NCI-H1417 treated with DMSO at 0.1 percent for 48 hours (cell line): ENCODE measurements around the gene PARP1.
"Not testable (repeated sequence)": the region's sequence is repeated elsewhere in the genome, so short reads cannot be mapped to it uniquely, and the experiment has no call there.

Experiments used
- DNase-seq: peaks from one replicate; lab custom pipeline; 2025; lab: John Stamatoyannopoulos, UW

PARP1 gene

GRCh38 chr1:226351709-226352108, 56.2 kb downstream of the PARP1 start:
- no peak for DNase-seq

GRCh38 chr1:226350519-226350865, 57.4 kb downstream of the PARP1 start:
- DNase-seq = no peak

- no peak for DNase-seq
These were observed 57.9 kb downstream of the PARP1 start for GRCh38 chr1:226349801-226350518.

DNA sequence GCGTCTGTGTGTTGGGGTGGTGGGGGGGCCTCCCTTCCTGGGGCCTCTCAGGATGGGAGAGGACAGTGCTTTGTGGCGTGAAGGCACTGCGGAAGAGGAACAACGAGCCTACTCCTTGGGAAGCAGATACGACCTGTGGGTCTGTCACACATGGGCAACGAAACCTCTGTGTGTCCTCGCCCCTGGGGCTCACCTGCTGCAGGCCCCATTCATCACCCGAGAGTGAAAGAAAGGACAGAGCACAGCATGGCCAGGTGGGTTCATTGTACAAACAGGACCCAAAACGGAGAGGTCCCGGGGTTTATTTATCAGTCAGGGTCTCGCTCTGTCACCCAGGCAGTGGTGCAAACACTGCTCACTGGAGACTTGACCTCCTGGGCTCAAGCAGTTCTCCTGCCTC, 58.8 kb downstream of the PARP1 start:
- DNase-seq = no peak

DNA sequence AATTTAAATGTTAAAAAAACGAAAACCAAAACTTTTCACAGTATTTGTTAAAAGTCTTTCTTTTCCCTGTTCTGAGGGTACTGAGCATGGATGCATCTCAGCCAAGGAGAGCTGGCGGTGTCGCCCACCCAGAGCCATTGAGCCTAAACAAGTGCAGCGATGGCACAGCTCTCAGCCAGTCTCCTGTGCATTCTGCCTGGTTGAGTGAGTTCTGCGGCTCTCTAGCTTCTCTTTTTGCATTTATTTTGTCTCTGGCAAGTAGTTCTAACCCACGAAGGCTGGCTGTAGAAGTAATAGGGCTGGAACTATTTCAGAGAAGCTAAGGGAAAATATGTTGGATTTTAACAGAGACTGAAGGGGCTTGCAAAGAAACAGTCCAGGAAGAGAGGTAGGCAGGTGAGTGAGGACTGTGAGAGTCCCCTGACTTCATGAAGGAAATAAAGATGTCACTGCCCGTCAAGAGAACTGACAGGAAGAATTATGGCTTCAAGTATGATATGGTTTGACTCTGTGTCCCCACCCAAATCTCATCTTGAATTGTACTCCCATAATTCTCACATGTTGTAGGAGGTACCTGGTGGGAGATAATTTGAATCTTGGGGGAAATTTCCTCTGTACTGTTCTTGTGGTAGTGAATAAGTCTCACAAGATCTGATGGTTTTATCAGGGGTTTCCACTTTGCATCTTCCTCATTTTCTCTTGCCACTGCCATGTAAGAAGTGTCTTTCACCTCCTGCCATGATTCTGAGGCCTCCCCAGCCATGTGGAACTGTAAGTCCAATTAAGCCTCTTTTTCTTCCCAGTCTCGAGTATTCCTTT, 63.2 kb downstream of the PARP1 start:
- DNase-seq = no peak

- no peak for DNase-seq
These were observed 65.2 kb downstream of the PARP1 start for GRCh38 chr1:226342656-226343055.

- DNase-seq = not testable (repeated sequence)
These were observed 67.8 kb downstream of the PARP1 start for GRCh38 chr1:226340111-226340510.

DNA sequence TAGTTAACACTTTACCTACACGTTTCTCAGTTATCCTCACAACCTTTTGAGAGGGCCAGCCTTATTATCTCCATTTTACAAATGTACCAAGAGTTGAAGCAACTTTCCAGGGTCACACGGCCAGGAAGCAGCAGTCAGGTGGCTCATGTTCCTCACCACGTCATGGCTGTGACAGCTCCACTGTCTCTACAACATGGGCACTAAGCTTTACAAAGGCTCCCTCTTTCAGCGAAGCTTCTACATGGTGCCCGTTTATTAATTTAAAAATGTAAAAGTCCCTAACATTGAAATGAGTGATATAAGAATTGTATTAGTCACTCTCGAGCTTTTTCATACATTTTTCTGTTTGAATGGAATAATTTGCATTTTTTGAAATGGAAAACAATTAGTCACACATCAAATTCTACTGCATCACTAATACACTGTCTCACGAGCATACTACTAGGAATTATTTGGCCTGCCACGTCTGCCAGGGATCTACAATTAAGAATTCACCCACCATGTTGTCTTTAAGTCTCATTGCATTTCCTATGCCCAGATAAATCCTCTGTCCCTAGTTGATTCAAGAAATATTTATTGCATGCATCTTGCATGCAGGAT, 70.5 kb downstream of the PARP1 start:
- DNase-seq = no peak

DNA sequence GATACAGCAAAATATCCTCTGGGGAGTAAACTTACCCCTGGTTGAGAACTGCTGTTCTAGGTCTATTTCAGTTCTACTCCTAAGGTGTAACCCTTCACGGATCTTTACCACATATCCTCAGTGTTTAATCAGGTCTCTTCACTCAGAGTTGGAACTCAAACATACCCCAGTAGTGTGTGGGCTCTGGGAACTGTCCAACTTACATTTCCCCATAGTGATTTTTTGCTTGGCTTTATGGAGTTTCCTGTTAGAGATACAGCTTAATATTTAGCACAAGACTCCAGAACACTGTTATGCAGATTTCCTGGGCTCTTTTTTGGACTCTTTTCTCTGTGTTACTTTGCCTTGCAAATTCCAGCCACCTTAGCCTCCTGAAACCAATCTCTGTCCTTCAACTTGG, 72.2 kb downstream of the PARP1 start:
- no peak for DNase-seq

- DNase-seq = no peak
These were observed 74.9 kb downstream of the PARP1 start for GRCh38 chr1:226332947-226333346.

DNA sequence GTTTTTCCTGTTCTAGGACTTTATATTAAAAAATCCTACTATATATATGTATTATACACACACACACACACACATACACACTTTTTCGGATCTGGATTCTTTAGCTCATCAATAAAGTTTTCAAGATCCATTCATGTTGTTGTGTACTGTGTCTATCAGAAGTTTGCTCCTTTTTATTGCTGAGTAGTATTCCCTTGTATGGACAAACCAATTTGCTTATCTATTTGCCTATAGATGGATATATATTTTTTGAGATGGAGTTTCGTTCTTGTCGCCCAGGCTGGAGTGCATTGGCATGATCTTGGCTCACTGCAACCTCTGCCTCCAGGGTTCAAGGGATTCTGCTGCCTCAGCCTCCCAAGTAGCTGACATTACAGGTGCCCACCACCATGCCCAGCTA, 78.7 kb downstream of the PARP1 start:
- DNase-seq = no peak

DNA sequence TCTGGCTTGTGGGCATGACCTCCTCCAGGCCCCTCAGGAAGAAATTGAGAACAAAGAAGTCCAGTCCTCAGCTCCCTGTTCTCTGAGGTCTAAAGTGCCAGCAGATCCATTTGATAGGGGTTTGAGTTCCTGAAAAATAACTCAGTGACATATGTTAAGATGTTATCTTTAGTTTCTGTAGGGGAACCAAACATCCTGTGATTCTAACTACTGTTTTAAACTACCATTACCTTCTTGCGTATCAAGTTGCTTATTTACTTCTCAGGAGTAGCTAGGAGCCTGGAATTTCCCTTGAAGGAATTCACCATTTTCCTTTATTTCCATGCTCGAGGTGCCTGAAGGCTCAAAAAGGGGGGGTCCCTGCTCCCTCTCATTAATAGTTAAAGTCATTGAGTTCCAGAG, 80.1 kb downstream of the PARP1 start:
- DNase-seq = no peak

DNA sequence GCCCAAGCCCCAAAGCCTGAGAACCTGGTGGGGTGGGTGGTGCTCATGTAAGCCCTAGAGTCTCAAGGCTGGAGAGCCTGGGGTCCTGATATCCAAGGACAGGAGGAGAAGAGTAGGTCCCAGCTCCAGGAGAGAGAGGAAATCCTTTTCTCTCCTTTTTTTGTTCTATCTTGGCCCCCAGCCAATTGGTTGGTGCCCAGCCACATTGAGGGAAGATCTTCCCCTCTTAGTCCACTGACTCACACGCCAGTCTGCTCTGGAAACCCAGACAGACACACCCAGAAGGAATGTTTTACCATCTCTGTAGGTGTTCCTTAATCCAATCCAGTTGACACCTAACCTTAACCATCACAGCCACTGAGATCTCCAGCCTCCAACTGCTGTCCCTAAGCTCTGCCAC, 82.7 kb downstream of the PARP1 start:
- no peak for DNase-seq

- DNase-seq = no peak
These were observed 83.4 kb downstream of the PARP1 start for GRCh38 chr1:226324479-226324878.

DNA sequence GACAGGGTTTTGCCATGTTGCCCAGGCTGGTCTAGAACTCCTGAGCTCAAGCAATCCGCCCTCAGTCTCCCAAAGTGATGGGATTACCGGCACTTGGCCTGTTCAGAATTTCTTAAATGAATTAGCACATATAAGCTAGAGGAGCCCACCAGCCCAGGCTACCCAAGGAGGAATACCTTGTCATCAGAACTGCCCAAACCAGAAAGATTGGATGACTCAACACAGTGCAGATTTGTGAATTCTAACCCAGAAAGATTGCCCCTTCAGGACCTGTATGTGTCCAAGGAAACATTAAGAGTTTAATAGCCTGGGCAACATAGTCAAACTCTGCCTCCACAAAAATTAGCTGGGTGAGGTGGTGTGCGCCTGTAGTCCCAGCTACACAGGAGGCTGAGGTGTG, 84.9 kb downstream of the PARP1 start:
- no peak for DNase-seq

DNA sequence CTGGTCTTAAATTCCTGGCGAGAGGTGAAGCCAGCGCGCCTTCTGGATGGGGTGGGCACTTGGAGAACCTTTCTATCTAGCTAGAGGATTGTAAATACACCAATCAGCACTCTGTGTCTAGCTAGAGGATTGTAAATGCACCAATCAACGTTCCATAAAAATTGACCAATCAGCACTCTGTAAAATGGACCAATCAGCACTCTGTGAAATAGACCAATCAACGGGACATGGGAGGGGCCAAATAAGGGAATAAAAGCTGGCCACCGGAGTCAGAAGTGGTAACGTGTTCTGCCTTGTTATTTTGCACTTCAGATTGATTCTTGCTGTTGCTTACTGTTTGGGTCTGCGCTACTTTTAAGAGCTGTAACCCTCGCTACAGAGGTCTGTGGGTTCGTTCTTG, 87.0 kb downstream of the PARP1 start:
- DNase-seq = no peak

DNA sequence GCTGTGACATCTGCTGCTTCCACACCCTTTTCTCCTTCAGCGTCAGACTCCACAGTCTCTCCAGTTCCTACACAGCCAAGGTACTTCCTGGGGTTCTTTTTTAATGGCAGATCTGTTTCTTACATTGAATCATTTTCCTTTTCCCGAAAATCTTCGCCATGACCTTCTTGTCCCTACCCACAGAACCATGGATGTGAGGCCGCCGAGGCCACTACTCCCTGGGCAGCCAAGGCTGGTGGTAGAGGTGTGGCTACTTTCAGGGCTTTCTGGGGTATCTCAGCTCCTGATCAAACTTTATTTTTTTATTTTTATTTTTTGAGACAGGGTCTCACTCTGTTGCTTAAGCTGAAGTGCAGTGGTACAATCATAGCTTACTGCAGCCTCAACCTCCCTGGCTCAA, 89.4 kb downstream of the PARP1 start:
- no peak for DNase-seq

DNA sequence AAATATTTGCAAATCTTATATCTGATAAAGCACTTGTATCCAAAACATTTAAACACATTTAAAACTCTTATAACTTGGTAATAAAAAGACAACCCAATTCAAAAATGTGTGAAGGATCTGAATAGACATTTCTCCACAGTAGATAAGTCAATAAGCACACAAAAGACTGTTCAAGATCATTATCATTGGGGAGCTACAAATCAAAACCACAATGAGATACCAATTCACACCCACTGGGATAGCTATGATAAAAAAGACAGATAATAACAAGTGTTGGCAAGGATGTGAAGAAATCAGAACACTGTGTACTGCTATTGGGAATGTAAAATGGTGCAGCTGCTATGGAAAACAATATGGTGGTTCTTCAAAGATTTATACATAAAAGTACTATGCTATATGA, 93.8 kb downstream of the PARP1 start:
- no peak for DNase-seq

GRCh38 chr1:226312065-226312464, 95.8 kb downstream of the PARP1 start:
- DNase-seq = no peak

DNA sequence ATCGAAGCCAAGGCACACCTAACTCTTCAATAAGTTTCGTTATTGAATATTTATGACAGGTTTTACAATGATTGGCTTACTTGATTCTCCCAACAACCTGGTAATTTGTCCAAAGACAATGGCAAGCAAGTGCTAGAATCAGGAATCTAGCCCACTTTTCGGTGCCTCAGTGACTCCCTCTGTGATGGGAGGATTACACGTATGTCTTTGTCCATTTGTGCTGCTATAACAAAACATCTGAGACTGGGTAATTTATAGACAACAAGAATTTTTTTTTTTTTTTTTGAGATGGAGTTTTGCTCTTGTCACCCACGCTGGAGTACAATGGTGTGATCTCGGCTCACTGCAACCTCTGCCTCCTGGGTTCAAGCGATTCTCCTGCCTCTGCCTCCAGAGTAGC, 96.5 kb downstream of the PARP1 start:
- DNase-seq = no peak
